ENCODE measurements around the gene PSMB10. TPM values are rescaled to one million over a fixed set of nuclear protein-coding genes. Genes with fewer than 3 reads are reported as not detected.
A peak's percentile ranks its signal among the peaks of the same experiment; 100 is the strongest.
"Not testable (repeated sequence)": the region's sequence is repeated elsewhere in the genome, so short reads cannot be mapped to it uniquely, and the experiment has no call there.

The PSMB10 gene
- total RNA-seq, 1 donor from 2014 or later, result 16.4 TPM

DNA sequence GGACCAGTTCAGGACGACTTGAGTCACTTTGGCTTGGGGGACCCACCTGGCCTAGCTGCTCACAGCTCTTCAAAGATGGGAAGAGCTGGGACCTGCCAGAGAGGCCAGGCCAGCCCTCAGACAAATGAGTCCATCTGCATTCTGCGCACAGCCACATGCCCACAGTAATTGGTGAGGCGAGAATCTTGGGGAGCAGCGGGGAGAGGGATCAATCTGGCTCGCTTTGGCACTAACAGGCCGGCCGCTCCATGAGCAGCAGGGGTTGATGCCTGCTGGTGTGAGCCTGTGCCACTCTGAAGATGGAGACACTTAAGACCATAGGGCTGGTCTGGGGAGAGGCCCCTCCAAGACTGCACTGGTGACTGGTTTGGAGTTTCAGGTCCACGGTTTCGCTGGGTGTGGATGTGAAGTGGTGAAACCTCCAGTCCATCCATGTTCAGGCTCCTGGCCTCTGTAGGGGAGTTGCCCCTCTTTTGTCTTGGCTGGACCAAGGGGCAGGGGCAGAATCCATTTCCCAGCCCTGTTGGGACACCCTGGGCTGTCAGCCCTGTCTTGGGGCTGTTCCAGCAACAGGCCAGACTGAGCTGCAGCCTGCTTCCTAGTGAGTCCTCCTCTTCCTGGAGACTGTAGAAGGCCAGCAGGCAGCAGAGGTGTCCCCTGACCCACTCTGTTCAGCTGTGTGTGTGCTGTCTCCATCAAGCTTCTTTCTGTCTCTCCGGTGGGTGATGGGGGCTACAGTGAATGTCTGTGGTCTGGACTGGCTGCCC is 12.3 kb downstream of the PSMB10 start:
- no peak for DNase-seq

DNA sequence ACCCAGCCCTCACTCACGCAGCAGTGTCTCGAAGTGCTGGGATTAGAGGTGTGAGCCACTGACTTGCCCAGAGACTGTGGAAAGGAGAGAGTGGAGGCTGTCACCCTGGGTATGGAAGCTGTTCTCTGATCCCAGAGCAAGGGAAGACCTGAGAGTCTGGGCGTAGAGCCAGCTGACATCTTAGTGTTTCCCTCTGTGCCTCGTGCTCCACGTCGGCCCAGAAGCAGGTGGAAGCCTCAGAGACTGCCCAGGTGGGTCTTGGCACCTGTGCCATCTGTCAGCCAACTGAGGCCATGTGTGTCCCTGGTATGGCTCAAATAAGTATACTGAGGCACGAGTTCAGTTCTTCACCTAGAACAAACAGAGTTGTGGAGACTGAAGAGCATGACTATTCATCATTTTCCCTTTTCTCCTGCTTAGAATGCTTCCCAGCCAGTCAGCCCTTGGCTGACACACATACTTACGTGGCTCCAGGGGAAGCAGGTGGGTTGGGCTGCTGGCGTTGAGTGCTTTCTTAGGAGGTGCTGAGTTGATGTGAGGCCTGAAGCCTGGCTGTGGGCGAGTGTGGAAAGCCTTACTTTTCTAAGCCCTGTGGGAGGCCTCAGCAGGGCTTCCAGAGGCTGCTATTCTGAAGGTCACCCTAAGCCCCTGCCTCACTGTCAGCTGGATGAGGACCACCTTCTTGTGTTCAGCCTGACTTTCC is 13.1 kb downstream of the PSMB10 start:
- no peak for DNase-seq

- DNase-seq, result no peak
Observed at GRCh38 chr16:67922740-67923139, 13.9 kb downstream of the PSMB10 start.

- no peak for DNase-seq
Observed at GRCh38 chr16:67922221-67922620, 14.4 kb downstream of the PSMB10 start.

DNA sequence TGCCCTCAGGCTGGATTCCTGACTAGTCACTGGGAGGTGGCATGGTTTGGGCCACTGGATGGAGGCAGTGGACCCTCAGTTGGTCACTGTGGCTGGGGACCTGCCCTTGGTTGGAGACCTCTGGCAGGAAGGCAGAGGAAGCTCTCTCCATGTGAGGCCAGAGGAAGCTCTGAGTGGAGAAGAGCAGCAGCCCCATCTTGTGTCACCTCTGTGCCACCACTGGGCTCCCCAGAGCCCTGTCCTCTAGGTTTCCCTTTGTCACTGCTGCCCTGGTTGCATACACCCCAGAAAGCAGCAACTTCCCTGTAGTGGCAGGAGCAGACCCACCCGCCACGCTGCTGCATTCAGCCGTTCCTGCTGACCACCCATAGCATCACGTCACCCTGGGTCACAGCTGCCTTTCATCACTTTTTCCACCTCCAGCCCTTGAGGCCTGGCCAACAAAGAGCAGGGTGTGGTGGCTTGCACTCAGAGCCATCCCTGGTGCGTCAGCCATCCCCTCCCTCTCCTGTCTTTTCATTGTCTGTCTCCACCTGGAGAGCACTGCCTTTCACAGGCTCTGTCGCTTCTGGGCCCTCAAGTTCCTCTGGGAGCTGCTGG is 16.9 kb downstream of the PSMB10 start:
- no peak for DNase-seq

DNA sequence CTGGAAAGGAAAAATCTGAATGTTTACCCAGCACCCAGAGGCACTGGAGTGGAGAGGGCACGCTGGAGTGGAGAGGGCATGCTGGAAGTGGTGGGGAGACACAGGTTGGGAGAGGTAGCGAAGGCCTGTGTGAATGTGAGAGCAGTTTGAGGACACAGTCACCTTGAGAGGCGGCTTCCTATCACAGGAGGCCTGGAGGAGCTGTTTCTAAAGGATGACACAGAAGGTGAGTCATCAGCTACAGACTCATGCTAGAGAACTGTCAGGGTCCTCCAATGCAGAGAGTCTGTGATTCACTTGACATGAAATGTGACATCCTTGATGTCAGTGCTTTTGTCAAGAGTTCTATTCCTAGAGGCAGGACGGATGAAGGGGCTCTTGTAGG is 18.8 kb downstream of the PSMB10 start:
- DNase-seq, result no peak

- DNase-seq, result no peak
Observed at GRCh38 chr16:67917140-67917851, 19.4 kb downstream of the PSMB10 start.

- no peak for DNase-seq
Observed at GRCh38 chr16:67915831-67916723, 20.6 kb downstream of the PSMB10 start.

DNA sequence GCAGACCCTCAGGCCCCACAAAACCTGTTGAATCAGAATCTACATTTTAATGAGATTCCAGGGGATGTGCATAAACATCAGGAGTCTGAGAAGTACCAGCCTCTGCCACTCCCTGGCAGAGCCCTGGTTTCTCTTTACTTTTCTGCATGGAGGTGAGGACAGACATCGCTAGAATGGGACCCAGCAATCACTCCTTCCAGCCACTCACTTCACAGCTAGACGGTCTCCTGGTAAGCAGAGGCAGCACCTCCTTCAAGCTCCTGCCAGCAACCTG is 21.2 kb downstream of the PSMB10 start:
- DNase-seq, result not testable (repeated sequence)

DNA sequence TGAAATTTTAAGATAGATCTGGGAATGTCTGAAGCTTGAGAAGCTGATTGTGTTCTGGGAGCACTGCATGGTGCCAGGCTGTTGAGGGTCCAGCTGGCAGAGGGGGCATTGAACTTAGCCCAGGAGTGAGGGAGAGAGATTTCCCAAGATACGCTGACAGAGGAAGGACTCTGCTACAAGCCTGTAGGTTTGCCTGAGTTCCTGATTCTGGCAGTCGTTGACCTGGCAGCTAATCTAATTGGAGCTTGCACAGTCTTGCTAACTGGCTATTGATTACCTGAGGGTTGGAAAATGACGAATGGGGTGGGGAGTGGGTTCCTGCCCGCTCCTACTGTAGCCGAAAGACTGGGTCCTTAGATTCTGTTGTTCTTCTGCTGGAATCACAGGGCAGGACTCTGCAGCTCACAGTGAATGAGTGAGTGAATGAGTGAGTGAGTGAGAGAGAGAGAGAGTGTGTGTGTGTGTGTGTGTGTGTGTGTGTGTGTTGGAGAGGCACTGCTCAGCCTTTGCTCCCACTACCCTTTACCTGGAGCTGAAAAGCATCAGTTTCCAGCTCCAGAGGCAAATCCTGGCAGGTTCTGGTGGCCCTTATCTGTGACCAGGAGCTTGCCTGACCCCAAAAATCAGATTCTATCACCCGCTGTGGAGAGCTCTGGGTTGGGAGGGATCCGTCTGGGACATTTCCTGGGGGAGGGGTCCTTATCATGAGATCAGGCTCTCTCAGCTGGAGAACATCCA is 21.7 kb downstream of the PSMB10 start:
- no peak for DNase-seq

GRCh38 chr16:67910158-67910557 is 26.5 kb downstream of the PSMB10 start:
- peak; percentile 11 for DNase-seq

- no peak for DNase-seq
Observed at GRCh38 chr16:67909056-67909742, 27.5 kb downstream of the PSMB10 start.

- no peak for DNase-seq
Observed at GRCh38 chr16:67907397-67908180, 29.1 kb downstream of the PSMB10 start.

GRCh38 chr16:67902831-67903230 is 33.8 kb downstream of the PSMB10 start:
- DNase-seq, result no peak

- DNase-seq, result no peak
Observed at GRCh38 chr16:67901734-67902133, 34.9 kb downstream of the PSMB10 start.

- DNase-seq, result no peak
Observed at GRCh38 chr16:67897231-67897630, 39.4 kb downstream of the PSMB10 start.

GRCh38 chr16:67893743-67894399 is 42.8 kb downstream of the PSMB10 start:
- no peak for DNase-seq

DNA sequence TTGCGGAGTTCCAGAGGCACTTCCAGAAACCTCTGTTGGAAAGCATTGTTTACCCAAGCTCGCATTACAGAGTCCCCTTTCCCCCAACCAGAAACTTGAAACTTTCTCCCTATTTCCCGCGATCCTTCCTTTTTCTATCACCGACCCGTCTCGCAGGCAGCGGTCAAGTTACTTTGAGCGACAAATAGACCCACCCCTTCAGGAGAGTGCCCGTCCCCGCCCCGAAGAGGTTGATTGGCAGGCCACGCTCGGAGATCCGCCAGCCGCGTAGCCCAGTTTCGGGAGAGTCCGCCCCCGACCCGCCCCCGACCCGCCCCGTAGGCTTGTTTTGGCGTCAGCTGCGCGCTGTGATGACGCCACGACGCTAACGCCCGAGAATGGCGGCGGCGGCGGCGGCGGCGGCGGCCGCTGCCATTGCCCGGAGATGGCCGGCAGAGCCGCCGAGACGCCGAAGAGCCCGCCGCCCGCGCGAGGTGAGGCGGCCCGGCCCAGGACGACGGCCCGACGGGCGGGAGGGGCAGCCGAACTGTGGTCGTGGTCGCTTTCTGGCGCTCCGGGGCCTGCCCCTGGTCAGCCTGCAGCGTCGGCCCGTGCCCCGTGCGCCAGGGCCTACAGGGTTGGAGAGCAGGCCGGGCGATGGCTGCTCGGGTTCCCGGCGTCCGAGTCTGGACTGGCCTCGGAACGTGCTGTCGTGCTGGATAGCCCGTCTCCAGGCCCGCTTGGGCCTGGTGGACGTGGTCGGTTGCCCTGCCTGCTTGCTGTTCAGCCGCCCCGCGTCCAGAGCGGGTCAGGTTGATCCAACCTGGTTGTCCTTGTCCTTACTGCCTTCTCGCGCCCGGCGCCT is 43.5 kb downstream of the PSMB10 start, which contains the start of gene PSKH1:
PSKH1 (plus strand) TSS at position 356 of the 844 bp plus-strand sequence. CDS start 15,496 bp downstream, outside the sequence.
- DNase-seq, result peak; percentile 94

Measured in skin of body (tissue), 2 donors.